HuH-7.5 (cell line): ENCODE results near the gene PADI3.

Experiments used
- DNase-seq: peaks from one replicate; pipeline ENCODE4 v3.0.0; 2011; ENCODE audit warnings: low spot score

The PADI3 gene, protein sequence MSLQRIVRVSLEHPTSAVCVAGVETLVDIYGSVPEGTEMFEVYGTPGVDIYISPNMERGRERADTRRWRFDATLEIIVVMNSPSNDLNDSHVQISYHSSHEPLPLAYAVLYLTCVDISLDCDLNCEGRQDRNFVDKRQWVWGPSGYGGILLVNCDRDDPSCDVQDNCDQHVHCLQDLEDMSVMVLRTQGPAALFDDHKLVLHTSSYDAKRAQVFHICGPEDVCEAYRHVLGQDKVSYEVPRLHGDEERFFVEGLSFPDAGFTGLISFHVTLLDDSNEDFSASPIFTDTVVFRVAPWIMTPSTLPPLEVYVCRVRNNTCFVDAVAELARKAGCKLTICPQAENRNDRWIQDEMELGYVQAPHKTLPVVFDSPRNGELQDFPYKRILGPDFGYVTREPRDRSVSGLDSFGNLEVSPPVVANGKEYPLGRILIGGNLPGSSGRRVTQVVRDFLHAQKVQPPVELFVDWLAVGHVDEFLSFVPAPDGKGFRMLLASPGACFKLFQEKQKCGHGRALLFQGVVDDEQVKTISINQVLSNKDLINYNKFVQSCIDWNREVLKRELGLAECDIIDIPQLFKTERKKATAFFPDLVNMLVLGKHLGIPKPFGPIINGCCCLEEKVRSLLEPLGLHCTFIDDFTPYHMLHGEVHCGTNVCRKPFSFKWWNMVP

DNA sequence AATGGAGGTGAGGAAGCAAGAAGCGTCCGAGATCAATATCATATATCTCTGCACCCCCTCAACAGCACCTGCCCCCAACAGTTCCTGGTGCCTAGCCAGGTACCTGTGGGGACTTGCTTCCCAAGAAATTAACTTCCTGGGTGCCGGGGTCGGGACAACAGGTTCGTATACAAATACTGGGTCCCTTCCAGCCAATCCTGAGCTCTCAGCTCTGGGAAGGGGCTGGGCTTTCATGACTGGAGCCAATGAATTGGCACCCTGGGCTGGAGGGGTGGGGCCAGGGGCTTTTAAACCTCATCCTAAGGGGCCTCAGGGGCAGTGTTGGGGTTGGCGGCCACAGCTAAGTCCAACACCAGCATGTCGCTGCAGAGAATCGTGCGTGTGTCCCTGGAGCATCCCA, at the start of gene PADI3:
PADI3 (plus strand) TSS at position 318 of the 400 bp plus-strand sequence; CDS start at position 358, 40 bp downstream.
- DNase-seq: no peak

DNA sequence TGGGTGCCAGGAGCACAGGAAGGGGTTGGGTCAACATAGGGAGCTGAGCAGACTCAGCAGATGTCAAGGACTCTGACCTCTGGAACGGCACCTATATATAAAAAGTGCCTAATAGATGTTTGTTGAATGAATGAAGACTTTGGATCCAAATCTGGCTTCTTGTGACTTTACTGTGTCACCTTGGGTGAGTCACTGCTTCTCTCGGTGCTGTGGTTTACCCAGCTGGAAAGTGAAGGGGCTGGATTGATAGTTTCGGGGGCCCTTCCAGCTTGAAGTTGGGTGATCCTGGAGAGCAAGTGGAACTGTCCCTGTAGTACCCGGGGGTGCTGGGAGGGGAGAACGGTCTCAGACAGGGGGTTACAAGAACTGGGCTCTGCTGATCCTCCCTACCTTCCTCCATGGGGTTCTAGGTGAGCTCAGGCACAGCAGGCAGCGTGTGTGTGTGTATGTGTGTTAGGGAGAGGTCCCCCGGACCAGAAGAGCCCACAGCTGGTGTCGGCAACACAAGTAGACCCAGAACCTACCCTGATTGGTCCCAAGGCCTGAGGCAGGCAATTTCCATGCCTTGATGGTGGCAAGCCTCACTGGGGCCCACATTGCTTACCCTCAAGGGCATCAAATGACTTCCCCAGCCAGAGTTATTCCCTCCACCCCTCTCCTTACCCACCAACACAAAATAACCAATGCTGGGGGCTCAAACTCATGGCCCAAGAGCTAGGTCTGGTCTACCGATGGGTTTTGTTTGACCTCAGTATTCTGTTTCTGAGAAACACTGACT, 49.4 kb upstream of the PADI3 start:
- DNase-seq: no peak

DNA sequence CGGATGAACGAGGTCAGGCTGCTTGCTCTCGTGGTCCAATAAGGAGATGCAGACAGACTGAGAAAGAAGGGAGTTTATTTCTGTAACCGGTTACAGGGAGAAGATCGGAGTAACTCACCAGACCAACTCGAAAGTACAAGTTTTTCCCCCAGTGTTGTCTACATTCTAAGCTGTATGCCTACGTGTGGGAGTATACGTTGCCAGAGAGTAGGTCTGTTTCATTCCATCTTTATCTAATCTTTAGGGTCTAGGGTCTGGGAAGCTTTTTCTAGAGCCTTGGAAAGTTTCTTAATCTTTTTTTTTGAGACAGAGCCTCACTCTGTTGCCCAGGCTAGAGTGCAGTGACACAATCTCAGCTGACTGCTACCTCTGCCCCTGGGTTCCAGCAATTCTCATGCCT, 48.7 kb upstream of the PADI3 start:
- DNase-seq: no peak

DNA sequence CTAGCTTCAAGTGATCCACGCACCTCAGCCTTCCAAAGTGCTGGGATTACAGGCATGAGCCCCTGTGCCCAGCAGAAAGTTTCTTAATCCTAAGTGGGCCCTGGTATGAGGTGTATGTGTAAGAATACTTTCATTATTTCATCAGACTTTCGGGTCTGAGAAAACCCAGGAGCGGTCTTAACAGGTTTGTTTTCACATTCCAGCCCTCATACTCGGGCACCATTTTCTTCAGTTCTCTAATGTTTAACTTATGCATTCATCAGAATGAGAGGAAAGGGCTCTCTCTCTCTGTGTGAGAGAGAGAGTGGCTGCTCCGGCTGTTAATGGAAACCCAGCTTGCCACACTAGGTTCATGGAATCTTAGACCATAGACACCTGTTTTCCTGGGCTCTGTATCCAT, 48.1 kb upstream of the PADI3 start:
- DNase-seq: no peak

DNA sequence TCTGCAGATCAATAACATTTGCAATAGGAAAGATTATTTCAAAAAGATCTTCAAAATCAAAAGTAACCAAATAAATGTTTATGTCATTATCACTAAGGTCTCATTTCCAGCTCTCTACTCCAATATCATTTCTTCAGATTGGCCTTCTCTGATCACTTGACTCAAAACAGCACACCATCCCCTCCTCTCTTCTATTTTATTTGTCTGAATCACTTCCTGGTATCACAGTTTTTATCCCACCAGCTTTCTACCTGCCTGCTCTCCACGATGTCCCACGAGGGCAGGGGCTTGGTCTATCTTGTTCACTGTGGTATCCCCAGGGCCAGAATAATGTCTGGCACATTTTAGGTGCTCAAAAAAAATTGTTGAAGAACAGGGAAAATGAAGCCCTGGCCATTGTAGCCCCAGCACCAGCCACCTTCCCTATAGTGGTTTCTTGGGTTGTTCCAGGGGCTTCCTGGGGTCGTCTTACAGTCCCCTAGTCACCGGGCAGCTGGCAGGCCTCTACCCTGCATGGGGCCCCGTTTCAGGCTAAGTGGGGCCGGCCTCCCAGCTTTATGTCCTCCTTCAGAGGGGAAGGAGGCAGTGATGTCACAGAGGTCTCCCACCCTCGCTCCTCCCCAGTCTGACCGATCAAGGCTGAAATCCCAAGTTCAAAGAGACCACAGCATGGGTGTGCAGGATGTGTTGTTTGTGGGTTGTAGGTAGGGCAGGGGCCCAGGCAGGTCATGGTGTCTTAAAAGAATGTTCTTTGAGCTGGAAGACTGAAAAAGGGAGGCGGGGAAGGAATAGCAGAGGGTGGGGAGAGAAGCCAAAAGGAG, 47.5 kb upstream of the PADI3 start:
- no peak for DNase-seq

DNA sequence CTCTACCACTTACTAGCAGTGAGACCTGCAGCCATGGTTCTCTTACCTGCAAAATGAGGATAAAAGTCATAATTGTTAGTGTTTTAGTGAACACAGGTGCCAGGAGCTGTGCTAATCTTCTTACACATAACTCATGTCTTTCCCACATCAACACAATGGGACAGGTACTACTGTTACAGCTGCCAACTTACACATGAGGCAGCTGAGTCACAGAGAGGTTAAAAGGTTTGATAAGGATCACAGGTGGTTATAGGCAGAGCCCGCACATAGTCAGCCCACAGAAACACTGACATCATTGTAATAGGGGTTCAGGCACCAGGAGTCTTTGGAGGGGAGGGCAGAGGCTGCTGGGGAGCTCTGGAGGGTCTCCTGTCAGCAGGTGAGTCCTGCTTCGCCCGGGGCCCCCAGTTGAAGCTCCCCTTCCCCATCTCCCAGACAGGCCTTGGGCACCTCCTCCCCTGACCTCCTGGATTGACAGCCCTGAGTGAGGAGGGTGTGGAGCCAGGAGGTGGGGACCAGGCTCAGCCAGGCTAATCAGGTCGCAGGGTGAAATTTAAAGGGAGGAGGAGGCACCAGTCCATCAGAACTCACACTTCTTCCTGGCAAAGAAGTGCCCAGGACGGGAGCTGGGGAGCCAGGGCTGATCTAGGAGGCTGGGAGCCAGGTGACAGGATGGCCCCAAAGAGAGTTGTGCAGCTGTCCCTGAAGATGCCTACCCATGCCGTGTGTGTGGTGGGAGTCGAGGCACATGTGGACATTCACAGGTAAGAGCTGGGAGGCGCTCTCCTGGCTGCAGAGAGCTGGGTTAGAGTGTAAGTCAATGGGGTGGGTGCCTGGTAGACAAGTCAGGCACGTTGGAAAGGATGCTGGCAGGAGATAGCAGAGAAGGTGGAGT, 44.1 kb upstream of the PADI3 start, which contains the start of gene PADI1:
PADI1 (plus strand) TSS at position 583 of the 895 bp plus-strand sequence; CDS start at position 673, 90 bp downstream.
- no peak for DNase-seq

DNA sequence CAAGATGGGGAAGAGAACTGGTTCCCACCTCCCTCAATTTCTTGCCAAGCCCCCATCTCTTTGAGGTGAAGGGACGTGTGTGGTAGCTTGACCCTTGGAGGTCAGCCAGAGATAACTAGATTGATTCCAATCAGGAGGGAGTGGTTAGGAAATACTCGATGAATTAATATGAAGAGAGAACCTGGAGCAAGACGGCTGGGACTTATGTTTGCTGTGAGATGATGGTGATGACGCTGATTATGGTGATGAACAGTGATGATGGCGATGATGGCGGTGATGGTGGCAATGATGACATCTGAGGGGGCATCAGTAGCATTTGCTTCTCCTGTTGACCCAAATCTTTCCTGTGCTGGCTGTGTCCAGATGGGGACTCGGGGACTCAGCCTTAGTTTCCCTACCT, 43.2 kb upstream of the PADI3 start:
- DNase-seq: no peak

DNA sequence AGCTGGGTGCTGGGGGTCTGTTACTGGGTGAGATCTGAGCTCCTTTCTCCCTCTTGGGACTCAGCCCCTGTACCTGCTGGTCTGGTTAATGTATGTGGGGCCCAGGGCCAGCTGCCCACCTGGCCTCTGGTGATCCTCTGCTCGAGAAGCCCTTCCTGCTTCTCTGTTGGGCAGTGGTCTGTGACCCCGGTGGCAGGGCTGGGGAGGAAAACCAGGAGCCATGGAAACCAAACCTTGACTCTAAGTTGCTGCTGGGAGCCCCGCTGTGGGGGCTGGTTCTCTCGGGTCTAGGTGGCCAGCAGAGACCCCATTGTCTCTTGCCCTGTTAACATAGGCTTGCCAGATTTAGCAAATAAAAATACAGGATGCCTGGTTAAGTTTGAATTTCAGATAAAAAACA, 42.7 kb upstream of the PADI3 start:
- DNase-seq: no peak

DNA sequence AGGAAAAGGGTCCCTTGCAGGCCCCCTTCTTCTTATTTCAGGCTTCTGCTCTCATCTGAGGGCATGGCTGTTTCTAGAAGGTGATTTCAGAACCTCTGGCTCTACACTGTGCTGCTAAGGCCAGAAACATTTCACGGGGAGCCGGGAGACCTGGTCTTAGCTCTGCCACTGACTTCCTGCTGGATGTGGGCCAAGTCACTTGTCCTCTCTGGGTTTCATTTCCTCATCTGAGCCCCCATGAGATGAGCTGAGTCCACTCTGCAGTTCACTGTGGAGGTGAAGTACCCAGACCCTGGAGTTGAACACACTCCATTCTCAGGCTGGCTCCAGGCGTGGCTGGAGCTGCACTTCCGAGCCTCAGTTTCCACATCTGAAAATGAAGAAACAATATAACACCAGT, 41.9 kb upstream of the PADI3 start:
- no peak for DNase-seq

DNA sequence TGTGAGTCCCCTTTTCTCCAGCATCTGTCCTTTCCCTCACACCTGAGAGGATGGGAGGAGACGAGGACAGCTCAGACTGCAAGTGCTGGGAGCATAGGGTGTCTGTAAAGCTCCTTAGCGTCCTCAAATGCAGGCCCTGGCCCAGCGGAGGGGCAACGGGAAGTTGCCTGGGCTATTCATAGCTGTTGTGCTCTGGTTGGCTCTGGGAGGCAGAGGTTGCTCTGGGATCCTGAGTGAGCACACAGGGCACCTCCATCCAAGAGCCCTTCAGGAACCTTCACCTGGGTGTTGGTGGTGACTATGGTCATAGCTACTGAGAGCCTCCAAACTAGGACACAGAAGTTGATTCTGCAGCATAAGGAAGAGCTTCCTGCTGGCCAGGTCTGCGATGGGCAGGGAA, 41.4 kb upstream of the PADI3 start:
- no peak for DNase-seq

DNA sequence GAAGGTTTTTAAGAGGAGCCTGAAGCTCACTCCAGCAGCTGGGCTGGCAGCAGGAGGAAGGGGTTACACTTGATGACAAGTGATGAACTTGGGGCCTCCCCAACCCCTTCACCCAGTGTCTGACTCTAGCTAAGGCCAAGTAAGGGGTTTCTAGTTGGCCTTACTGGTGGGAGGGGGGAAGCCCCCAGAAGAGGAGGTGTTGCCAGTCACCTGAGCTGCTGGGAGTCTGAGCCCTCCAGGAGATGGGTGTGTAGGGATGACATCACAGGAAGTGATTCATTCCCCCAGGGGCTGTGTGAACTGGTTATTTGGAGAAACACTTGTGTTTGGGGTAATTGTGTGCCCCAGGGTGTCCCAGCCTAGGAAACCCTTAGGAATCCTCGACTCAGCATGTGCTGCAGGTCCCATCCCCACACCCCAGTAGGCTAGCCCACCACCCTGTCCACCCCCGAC, 40.9 kb upstream of the PADI3 start:
- no peak for DNase-seq

DNA sequence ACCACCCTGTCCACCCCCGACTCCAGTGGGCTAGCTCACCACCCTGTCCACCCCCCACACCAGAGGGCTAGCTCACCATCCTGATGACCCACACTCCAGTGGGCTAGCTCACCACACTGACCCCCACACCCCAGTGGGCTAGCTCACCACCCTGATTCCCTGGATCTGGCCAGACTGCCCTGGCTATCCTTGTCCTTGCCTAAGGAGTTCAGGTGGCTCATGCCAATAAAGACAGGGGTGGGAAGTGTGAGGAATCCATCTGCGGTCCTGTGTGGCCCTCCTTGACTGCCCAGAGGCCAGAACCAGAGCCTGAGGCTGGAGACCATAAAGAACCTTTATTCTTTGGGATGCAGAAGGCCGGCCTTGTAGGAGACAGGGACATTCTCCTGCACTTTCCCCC, 40.4 kb upstream of the PADI3 start:
- DNase-seq: no peak

DNA sequence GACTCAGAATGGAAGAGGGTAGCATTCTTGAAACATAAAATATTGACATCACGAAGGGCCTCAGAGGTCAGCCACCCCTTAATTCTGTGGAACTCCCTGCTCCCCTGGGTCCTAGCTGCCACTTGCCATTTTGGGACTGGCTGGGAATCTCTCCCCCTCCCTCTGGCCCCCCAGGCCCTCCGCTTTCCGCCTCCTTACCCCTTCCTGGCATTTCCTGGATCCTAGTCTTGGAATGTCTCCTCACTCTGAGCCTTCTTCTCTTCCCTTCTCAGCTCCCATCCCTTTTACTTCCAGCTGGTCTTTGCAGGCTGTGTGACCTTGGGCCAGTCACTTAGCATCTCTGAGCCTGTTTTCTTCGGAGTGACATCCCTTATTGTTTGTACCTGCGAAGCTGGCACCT, 39.5 kb upstream of the PADI3 start:
- DNase-seq: no peak

DNA sequence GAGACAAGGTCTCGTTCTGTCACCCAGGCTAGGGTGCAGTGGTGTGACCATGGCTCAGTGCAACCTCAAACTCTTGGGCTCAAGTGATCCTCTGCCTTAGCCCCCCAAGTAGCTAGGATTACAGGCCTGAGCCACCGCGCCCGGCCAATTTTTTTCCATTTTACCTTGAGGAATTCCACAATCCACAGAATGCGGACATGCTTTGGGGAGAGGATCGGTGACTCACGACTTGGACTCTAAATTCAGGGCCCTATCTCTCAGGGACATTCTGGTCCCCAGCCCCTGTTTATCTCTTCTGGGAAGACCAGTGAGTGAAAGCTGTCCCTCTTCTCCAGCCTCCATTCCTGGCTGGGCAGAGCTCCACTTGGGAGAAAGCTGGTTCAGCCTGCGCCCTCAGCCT, 38.7 kb upstream of the PADI3 start:
- DNase-seq: no peak

DNA sequence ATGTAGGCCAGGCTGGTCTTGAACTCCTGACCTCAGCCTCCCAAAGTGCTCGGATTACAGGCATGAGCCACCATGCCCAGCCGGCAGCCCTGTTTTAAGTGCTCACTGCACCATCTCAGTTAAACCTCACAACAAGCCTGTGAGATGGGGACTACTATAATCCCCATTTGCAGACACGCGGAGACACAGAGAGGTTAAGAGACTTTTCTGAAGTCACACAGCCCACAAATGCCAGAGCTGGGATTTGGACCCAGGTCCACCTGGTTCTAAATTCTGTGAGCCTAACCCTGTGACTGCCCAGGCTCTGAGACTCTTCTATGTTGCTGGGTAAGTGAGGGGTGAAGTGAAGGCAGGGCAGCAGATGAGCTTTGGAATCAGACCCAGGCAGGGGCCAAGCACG, 37.5 kb upstream of the PADI3 start:
- no peak for DNase-seq

DNA sequence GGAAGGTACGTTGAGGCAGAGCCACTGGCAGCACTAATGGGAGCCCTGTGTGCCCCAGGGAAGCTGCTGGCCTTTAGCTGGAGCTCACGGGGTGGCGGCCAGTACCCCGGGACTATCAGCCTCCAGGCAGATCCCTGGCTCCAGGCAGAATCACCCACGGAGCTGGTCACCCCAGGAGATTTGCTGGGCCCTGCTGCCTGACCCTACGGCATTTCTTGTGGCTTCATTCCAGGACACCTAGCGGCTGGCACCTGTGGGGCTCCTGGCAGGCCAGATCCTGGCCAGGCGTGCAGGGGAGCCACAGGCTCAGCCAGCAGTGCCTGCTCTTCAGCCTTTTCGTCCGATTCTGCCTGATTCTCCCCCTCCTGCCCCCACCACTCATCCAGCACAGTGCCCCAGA, 36.9 kb upstream of the PADI3 start:
- peak; percentile 33 for DNase-seq

DNA sequence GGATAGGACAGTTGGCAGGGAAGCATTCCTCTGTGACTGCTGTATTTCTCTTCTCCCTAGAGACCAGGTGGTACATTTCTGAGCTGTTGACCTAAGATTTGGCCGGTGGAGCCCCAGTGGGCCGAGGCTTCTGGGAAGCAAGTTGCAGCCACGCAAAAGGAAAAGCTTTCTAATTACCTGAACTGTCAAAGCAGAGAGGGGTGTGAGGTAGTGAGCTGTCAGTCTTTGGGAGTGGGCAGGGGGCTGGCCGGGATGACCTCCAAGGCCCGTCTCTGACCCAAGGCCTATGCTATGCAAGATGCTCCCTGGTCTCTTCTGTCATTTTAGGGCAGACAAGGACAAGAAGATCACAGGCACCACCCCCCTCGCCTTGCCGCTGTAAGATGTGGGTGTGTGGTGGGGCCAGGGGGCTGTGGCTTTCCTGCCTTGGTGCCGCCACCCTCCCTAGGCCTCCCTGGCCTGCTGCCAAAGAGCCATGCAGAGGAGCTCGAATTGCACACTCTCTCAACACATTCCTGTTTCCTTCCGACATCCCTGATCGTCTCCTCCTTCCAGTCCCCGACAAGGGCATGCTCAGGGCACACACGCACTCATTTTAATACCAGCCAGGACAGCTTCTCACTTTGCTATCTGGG, 36.3 kb upstream of the PADI3 start:
- DNase-seq: no peak

DNA sequence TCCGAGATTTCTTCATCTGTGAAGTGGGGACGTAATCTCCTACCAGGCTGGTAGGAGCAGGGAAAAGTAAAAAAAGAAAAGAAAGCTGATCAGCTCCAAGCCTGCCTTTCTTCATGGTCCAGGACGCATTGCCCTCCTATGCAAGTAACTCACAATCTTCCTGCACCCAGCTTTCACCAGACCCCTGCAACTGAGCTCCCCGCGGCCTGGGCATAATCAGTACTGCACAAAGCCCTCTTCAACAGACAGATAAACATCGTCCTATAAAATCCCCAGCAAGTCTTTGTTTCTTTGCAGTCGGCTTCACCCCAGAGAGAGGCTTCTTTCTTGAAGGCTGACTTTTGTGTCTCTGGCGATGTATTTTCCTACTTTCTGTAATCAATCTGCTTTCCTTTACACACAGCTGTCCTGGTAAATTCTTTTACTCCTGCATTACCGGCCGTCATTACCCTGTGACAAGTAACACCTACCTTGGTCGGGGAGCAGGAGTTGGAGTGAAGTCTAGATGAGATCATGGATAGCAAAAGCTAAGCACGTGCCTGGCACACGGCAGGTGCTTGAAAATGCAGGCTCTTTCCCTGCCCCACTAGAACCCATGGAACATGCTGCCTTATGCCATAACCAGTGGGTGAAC, 35.6 kb upstream of the PADI3 start:
- no peak for DNase-seq

DNA sequence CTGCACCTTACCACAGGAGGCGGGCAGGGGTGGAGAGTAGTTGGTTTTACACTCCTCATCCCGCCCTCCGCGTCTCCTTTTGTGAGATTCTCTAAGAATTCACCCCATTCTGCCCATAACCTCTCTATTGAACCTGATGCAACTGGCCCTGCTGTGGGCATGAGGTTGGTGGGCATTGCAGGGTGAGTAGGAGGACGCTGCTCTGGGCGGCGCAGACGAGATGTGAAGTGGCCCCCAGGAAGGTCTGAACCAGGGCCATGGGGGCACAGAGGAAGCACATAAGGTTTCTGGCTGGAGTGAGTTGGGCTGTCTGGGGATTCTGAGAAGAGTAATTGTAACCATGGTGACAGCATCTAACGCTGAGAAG, 35.1 kb upstream of the PADI3 start:
- no peak for DNase-seq
